Mammary epithelial cell (primary cell): Measurements from ENCODE around the gene MED16.

Source experiments
- CTCF ChIP-seq, 2 donors: IDR thresholded peaks in 1 of 2; conservative IDR thresholded peaks in 1 of 2; 2 replicates each; pipeline ENCODE4 v1.5.1; 2011 to 2012; ENCODE audit warnings: inconsistent platforms in 2 of 2, low read length in 2 of 2, mild to moderate bottlenecking in 2 of 2, control low read depth in 1 of 2, low read depth in 1 of 2; ENCODE audit not compliant: insufficient read depth in 1 of 2; ENCODE audit errors: extremely low read depth in 1 of 2
- EZH2 ChIP-seq: IDR thresholded peaks from 2 replicates; pipeline ENCODE4 v1.6.1; 2012; ENCODE audit warnings: low read length, inconsistent platforms, borderline replicate concordance

GRCh38 chr19:844546-844971 lies 48.4 kb downstream of the MED16 start:
- TF ChIP-seq CTCF (conservative IDR thresholded peaks at IDR 0.05 in 1 of 2, IDR thresholded peaks at IDR 0.05 in 1 of 2; ENCODE audit: extremely low read depth in 1 of 2, insufficient read depth in 1 of 2, low read depth in 1 of 2, low read length in 2 of 2) (no peak), EZH2 (no peak)
